Stimulated activated naive B cell treated with anti-CD40 and anti-IgM and Interleukin-4, amounts not matched to agents 10 μg/mL and 1 μg/mL and 100 μg/mL, for 72 hours (primary cell): ENCODE results near the gene C2orf81.
"Not testable (repeated sequence)": the region's sequence is repeated elsewhere in the genome, so short reads cannot be mapped to it uniquely, and the experiment has no call there.

ENCODE experiments used
- ATAC-seq, 2 donors: fragments of 150-1000 bp; cut with Tn5 transposase; replicated peaks; 2 replicates each; pipeline ENCODE4 v1.10.0; 2021; ENCODE audit warnings: moderate library complexity in 1 of 2
- DNase-seq: peaks from one replicate; pipeline ENCODE4 v3.0.0; 2021
- H3K27ac Mint-ChIP-seq: one replicate; pipeline ENCODE4 v1.8.0; 2022; ENCODE audit warnings: mild to moderate bottlenecking, mixed read lengths
- H3K27me3 Mint-ChIP-seq, 2 donors: one replicate each; pipeline ENCODE4 v1.8.0; 2022; ENCODE audit warnings: mixed read lengths in 2 of 2
- H3K36me3 Mint-ChIP-seq, 2 donors: one replicate each; pipeline ENCODE4 v1.8.0; 2022; ENCODE audit warnings: mixed read lengths in 2 of 2, mild to moderate bottlenecking in 1 of 2
- H3K4me1 Mint-ChIP-seq, 2 donors: one replicate each; pipeline ENCODE4 v1.8.0; 2022; ENCODE audit warnings: mixed read lengths in 2 of 2, mild to moderate bottlenecking in 1 of 2
- H3K4me3 Mint-ChIP-seq, 2 donors: one replicate each; pipeline ENCODE4 v1.8.0; 2022; ENCODE audit warnings: mild to moderate bottlenecking in 2 of 2, mixed read lengths in 2 of 2, moderate library complexity in 1 of 2
- H3K9me3 Mint-ChIP-seq, 2 donors: one replicate each; pipeline ENCODE4 v1.8.0; 2022; ENCODE audit warnings: mixed read lengths in 2 of 2, mild to moderate bottlenecking in 1 of 2

Gene C2orf81

GRCh38 chr2:74420443-74421103 lies 846 bp downstream of the C2orf81 start:
- not testable (repeated sequence) for H3K9me3 Mint-ChIP-seq, H3K27me3 Mint-ChIP-seq, ATAC-seq, DNase-seq
- Mint-ChIP-seq H3K27ac (peak overlapping the region; percentile 95), H3K4me3 (peak overlapping the region; percentile 94), H3K4me1 (peaks cover 32 to 70% of the 10 kb centered on the region in 2 donors), H3K36me3 (peaks cover 6 to 11% of the 10 kb centered on the region in 2 donors)

DNA sequence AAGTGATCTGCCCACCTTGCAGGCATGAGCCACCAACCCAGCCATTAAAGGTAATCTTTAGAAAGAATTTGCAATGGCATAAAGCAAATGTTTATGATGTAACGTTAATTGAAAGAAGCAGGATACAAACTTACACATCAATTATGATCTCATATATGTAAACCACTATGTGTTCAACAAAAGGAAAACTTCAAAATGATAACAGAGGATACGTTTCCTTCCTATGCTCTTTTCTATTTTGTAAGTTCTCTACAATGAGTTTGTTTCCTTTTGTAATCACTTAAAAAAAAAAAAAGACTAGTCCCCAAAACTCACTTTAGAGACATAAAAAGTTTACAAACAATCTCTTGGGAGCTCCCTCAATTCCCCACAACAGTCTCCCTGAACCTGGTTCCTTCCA lies 1.4 kb downstream of the C2orf81 start:
- peaks cover 1 to 7% of the 10 kb centered on the region in 2 donors for H3K36me3 Mint-ChIP-seq
- peak overlapping the region; percentile 27 to 33 for H3K4me3 Mint-ChIP-seq
- DNase-seq = no peak
- ATAC-seq = no peak
- H3K4me1 Mint-ChIP-seq = peaks cover 34 to 74% of the 10 kb centered on the region in 2 donors
- H3K27me3 Mint-ChIP-seq = no peaks in the 10 kb centered on the region
- H3K27ac Mint-ChIP-seq = peak overlapping the region; percentile 33
- H3K9me3 Mint-ChIP-seq = no peaks in the 10 kb centered on the region

DNA sequence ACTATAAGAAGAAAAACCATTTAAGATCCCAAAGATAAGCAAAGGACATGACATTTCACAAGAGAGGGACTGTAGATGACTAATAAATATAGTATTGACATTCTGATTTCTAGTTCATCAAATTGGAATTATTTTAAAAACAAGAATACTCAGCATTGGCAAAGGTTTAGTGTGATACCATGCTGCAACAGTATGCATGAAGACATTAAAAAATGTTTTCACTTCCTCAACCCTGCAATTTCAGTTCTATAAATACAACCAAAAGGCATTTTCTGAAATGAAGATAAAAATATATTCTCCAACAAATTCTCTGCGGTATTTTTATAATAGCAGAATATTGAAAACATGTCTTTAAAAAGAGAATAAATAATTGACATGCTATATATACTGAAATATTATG lies 2.1 kb downstream of the C2orf81 start:
- no peaks in the 10 kb centered on the region for H3K27me3 Mint-ChIP-seq
- H3K4me3 Mint-ChIP-seq = no peak overlapping the region
- DNase-seq = no peak
- H3K27ac Mint-ChIP-seq = no peak overlapping the region
- peaks cover 1 to 3% of the 10 kb centered on the region in 2 donors for H3K36me3 Mint-ChIP-seq
- no peak for ATAC-seq
- H3K9me3 Mint-ChIP-seq = no peaks in the 10 kb centered on the region
- peaks cover 37 to 79% of the 10 kb centered on the region in 2 donors for H3K4me1 Mint-ChIP-seq

GRCh38 chr2:74418312-74418711 lies 3.1 kb downstream of the C2orf81 start:
- Mint-ChIP-seq H3K27ac (peak overlapping the region; percentile 68), H3K36me3 (peaks cover 1 to 3% of the 10 kb centered on the region in 2 donors), H3K4me3 (no peak overlapping the region), H3K27me3 (no peaks in the 10 kb centered on the region), H3K9me3 (no peaks in the 10 kb centered on the region), H3K4me1 (peaks cover 42 to 86% of the 10 kb centered on the region in 2 donors)
- DNase-seq = no peak
- ATAC-seq = no peak

- no peak for ATAC-seq
- peaks cover 1 to 3% of the 10 kb centered on the region in 2 donors for H3K36me3 Mint-ChIP-seq
- no peaks in the 10 kb centered on the region for H3K9me3 Mint-ChIP-seq
- H3K4me1 Mint-ChIP-seq = peaks cover 43 to 84% of the 10 kb centered on the region in 2 donors
- H3K4me3 Mint-ChIP-seq = peak overlapping the region in 1 of 2 donors; percentile 44
- H3K27ac Mint-ChIP-seq = no peak overlapping the region
- no peaks in the 10 kb centered on the region for H3K27me3 Mint-ChIP-seq
- no peak for DNase-seq
These were observed 3.7 kb downstream of the C2orf81 start for GRCh38 chr2:74417763-74418162.

DNA sequence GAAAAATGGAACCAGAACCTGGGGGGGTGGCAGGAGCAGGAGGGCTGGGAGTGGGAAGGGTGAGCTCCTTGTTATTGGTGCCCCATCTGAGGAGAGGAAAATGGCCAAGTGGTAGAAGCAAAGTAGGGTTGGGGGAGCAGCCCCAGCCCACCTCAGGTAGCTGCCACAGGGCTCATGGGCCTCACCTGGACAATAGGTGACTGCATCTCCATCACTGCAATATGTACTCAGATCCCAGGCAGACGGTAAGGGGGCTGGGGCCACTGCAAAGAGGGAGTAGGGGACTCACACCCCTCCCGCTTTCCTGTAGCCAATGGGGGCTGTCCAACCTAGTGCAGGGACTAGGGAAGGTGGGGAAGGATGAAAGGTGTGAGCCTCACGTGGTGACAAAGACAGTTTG lies 4.2 kb downstream of the C2orf81 start:
- DNase-seq (no peak), ATAC-seq (no peak)
- Mint-ChIP-seq H3K36me3 (peaks cover 1 to 3% of the 10 kb centered on the region in 2 donors), H3K4me1 (peaks cover 45 to 78% of the 10 kb centered on the region in 2 donors), H3K4me3 (peak overlapping the region in 1 of 2 donors; percentile 44), H3K9me3 (no peaks in the 10 kb centered on the region), H3K27ac (no peak overlapping the region), H3K27me3 (no peaks in the 10 kb centered on the region)

DNA sequence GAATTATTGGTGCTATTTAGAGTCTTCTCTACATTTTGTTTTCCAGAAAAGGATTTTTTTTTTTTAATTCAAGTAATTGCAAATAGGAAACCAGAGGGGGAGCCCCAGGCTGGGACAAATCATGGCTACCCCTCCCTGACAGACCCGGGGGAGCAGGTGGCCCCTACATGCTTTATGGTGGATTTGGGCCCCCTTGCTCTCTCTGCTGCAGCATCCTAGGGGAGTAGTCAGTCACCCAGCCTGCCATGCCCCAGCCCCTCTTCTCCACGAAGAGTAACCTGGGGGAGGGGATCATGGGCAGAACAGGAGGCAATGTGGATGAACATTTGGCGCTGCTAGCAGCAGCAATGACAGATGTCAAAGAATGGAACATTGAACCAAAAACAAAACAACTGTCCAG lies 4.6 kb downstream of the C2orf81 start:
- Mint-ChIP-seq H3K27me3 (no peaks in the 10 kb centered on the region), H3K9me3 (no peaks in the 10 kb centered on the region), H3K4me1 (peaks cover 45 to 74% of the 10 kb centered on the region in 2 donors), H3K36me3 (peaks cover 1 to 3% of the 10 kb centered on the region in 2 donors), H3K4me3 (peak overlapping the region in 1 of 2 donors; percentile 14), H3K27ac (peak overlapping the region; percentile 47)
- ATAC-seq = no peak
- DNase-seq = no peak

- Mint-ChIP-seq H3K36me3 (peaks cover 1 to 3% of the 10 kb centered on the region in 2 donors), H3K9me3 (no peaks in the 10 kb centered on the region), H3K27ac (peak overlapping the region; percentile 56), H3K4me1 (peaks cover 42 to 69% of the 10 kb centered on the region in 2 donors), H3K27me3 (no peaks in the 10 kb centered on the region), H3K4me3 (peak overlapping the region; percentile 84 to 88)
- peak; percentile 1 to 17 for ATAC-seq
- no peak for DNase-seq
These were observed 5.5 kb downstream of the C2orf81 start for GRCh38 chr2:74415762-74416395.

GRCh38 chr2:74414881-74415761 lies 6.3 kb downstream of the C2orf81 start:
- H3K4me3 Mint-ChIP-seq = peak overlapping the region; percentile 84 to 88
- peak overlapping the region; percentile 90 for H3K27ac Mint-ChIP-seq
- no peaks in the 10 kb centered on the region for H3K27me3 Mint-ChIP-seq

GRCh38 chr2:74414441-74414840 lies 7.0 kb downstream of the C2orf81 start:
- H3K27ac Mint-ChIP-seq = peak overlapping the region; percentile 90
- H3K4me3 Mint-ChIP-seq = peak overlapping the region; percentile 84 to 88

More at GRCh38 chr2:74414881-74415761, 6.3 kb downstream of the C2orf81 start:
- peaks cover 38 to 62% of the 10 kb centered on the region in 2 donors for H3K4me1 Mint-ChIP-seq
- DNase-seq = peak; percentile 49
- peak; percentile 70 for ATAC-seq
- no peaks in the 10 kb centered on the region for H3K9me3 Mint-ChIP-seq
- H3K36me3 Mint-ChIP-seq = peaks cover 1 to 3% of the 10 kb centered on the region in 2 donors

GRCh38 chr2:74413001-74413698 lies 8.3 kb downstream of the C2orf81 start:
- Mint-ChIP-seq H3K4me1 (peaks cover 35 to 47% of the 10 kb centered on the region in 2 donors), H3K27me3 (peaks cover 3 to 4% of the 10 kb centered on the region in 2 donors), H3K9me3 (no peaks in the 10 kb centered on the region), H3K4me3 (peak overlapping the region in 1 of 2 donors; percentile 3), H3K36me3 (peaks cover 1 to 3% of the 10 kb centered on the region in 2 donors), H3K27ac (no peak overlapping the region)
- DNase-seq (no peak), ATAC-seq (no peak)

More at GRCh38 chr2:74414441-74414840, 7.0 kb downstream of the C2orf81 start:
- H3K9me3 Mint-ChIP-seq = no peaks in the 10 kb centered on the region
- H3K36me3 Mint-ChIP-seq = peaks cover 1 to 3% of the 10 kb centered on the region in 2 donors
- peaks cover 37 to 57% of the 10 kb centered on the region in 2 donors for H3K4me1 Mint-ChIP-seq
- H3K27me3 Mint-ChIP-seq = no peaks in the 10 kb centered on the region
- ATAC-seq = no peak
- no peak for DNase-seq

- Mint-ChIP-seq H3K27ac (no peak overlapping the region), H3K9me3 (no peaks in the 10 kb centered on the region), H3K27me3 (peaks cover 4 to 6% of the 10 kb centered on the region in 2 donors), H3K4me3 (no peak overlapping the region), H3K36me3 (no peaks in the 10 kb centered on the region), H3K4me1 (peaks cover 9% of the 10 kb centered on the region in 2 donors)
- ATAC-seq (no peak), DNase-seq (no peak)
These were observed 13.7 kb downstream of the C2orf81 start for GRCh38 chr2:74407682-74408081.

GRCh38 chr2:74406035-74406434 lies 15.4 kb downstream of the C2orf81 start:
- ATAC-seq = peak; percentile 86 to 92
- Mint-ChIP-seq H3K36me3 (no peaks in the 10 kb centered on the region), H3K4me3 (no peak overlapping the region), H3K27ac (no peak overlapping the region), H3K4me1 (peaks cover 6 to 9% of the 10 kb centered on the region in 2 donors), H3K9me3 (no peaks in the 10 kb centered on the region), H3K27me3 (peaks cover 4 to 6% of the 10 kb centered on the region in 2 donors)
- DNase-seq = no peak
